ENCODE results near the gene HIF3A.
"Not testable (repeated sequence)": the region's sequence is repeated elsewhere in the genome, so short reads cannot be mapped to it uniquely, and the experiment has no call there.

GRCh38 chr19:46313540-46314469, 17.0 kb downstream of the HIF3A start:
- not testable (repeated sequence) for TF ChIP-seq CTCF (IDR thresholded peaks at IDR 0.05; ENCODE audit: control extremely low read depth in 1 of 3, insufficient read depth in 1 of 3, low read depth in 1 of 3, low read length in 3 of 3); YY1 (IDR thresholded peaks at IDR 0.05; ENCODE audit: low read depth, low read length)

All from H1 (cell line).